AG10803 (cell line): ENCODE results near the gene SELENOV.

Experiments used
- DNase-seq: peaks from one replicate; pipeline ENCODE4 v3.0.0; 2010; ENCODE audit warnings: low read depth
- H3K4me3 ChIP-seq: 2 replicates; pipeline ENCODE4 v1.5.1; 2011; ENCODE audit warnings: mild to moderate bottlenecking, low read length, control low read depth
- TF ChIP-seq, protein P1 (sequence below): conservative IDR thresholded peaks from 2 replicates; pipeline ENCODE4 v1.5.1; 2011; ENCODE audit warnings: mild to moderate bottlenecking, low read length, control low read depth, inconsistent platforms

The SELENOV gene

DNA sequence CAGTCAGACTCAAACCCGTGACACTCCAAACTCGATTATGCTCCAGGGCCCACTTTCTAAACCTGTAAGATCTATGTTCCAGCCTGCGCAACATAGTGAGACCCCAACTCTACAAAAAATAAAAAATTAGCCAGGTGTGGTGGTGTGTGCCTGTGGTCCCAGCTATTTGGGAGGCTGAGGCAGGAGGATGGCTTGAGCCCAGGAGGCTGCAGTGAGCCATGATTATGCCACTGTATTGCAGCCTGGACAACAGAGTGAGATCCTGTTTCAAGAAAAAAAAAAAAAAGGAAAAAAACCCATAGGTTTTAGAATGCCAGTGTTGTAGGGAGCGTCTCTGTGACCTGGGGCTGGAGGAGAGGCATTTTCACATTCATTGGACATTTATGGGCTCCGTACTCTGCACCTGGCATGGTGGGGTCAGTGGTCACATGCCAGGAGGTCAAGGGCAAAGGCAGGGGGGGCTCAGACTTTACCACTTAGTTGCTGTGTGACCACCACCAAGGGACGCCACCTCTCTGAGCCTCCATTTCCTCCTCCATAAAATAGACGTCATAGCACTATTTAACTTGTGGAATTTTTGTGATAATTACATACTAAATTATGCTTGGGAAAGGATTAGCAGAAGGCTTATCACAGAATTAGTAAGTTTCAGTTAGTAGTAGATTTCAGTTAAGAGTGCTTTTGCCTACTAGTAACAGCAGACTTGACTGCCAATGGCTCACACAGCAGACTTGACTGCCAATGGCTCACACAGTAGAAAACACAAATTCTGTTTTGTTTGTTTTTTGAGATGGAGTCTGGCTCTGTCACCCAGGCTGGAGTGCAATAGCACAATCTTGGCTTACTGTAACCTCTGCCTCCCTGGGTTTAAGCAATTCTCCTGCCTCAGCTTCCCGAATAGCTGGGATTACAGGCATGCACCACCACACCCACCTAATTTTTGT lies 5.9 kb downstream of the SELENOV start:
- TF ChIP-seq, protein P1, sequence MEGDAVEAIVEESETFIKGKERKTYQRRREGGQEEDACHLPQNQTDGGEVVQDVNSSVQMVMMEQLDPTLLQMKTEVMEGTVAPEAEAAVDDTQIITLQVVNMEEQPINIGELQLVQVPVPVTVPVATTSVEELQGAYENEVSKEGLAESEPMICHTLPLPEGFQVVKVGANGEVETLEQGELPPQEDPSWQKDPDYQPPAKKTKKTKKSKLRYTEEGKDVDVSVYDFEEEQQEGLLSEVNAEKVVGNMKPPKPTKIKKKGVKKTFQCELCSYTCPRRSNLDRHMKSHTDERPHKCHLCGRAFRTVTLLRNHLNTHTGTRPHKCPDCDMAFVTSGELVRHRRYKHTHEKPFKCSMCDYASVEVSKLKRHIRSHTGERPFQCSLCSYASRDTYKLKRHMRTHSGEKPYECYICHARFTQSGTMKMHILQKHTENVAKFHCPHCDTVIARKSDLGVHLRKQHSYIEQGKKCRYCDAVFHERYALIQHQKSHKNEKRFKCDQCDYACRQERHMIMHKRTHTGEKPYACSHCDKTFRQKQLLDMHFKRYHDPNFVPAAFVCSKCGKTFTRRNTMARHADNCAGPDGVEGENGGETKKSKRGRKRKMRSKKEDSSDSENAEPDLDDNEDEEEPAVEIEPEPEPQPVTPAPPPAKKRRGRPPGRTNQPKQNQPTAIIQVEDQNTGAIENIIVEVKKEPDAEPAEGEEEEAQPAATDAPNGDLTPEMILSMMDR: no peak
- DNase-seq: no peak
- H3K4me3 ChIP-seq: no peak overlapping the region

DNA sequence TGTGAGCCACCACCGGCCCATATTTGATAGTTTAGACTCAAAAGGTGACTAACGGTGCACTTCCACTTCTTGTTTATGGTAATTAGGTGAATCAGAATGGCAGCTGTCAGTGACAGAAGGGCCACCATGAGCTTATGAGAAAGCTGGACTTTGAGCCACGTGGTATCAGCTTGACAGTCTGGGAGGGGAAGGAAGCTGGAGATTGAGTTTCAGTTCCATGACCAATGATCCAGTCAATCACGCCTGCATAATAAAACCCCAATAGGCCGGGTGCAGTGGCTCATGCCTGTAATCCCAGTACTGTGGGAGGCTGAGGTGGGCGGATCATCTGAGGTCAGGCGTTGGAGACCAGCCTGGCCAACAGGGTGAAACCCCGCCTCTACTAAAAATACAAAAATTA lies 9.6 kb downstream of the SELENOV start:
- no peak overlapping the region for H3K4me3 ChIP-seq
- TF ChIP-seq, protein P1: no peak
- DNase-seq: no peak

DNA sequence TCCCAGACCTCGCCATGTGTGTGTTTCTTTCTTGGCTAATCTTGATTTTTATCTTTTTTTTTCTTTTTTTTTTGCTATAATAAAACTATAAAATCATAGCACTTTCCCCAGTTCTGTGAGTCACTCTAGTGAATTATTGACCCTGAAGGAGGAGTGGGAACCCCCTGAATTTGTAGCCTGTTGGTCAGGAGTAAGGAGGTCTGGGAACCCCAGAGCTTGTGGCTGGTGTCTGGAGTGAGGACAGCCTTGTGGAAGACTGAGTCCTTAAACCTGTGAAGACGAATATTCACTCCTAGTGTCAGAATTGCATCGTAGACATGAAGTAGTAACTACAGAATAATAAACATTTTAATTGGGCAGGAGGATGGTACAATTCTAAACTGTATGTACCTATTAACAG lies 10.3 kb downstream of the SELENOV start:
- TF ChIP-seq, protein P1: no peak
- no peak overlapping the region for H3K4me3 ChIP-seq
- no peak for DNase-seq

DNA sequence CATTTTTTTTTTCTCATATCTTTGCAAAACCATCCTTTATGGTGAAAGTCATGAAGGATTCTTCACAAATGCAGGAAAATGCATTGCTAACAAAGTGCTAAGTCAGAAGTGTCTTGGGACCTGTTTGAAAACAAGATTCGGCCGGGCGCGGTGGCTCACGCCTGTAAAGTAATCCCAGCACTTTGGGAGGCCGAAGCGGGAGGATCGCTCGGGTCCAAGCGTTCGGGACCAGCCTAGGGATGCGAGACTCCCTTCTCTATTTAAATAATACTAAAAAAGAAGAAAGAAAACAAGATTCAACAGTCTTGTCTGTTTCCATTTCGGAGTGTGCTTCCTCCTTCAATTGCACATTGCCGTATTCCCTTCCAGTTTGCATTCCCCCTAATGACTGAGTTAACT lies 16.9 kb downstream of the SELENOV start:
- DNase-seq: no peak
- H3K4me3 ChIP-seq: peak overlapping the region; percentile 90
- TF ChIP-seq, protein P1: no peak

DNA sequence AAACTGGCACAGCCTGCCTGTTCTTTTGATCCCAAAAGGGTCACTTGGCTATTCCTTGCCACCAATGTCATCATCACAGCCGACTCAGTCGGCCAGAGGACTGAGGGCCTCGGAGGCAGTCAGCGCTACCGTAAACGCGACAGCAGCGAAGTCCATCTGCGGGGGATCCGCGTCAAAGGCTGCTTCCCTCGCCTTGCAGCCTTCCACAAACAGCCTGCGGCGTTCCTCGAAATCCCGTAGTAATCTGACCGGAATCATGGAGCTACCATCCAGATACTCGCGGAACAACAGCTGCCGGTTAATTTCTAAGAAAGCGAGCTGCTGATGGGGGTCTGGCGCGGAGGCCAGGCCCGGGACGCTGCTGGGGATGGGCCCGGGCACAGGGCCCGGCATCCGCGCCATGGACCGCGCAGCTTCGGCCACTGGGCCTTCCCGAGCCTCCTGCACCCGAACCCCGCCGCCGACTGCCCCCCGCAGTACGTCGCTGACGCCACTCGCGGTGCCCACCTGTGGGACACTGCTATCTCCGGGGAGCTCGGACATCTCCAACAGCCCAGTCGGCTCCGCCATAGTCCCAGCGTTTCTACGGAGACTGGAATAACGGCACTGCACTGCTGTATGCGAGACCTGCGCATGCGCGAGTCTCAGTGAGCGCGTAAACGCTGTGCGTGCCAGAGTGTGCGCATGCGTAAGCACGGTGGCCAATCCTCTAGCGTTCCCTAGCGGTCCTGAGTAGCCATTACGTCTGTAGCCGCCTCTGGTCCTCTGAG lies 17.5 kb downstream of the SELENOV start, which contains the start of gene EID2B:
TSS of gene EID2B (minus strand) at position 620 of the 770 bp plus-strand sequence. CDS start at position 570, 50 bp downstream.
- H3K4me3 ChIP-seq: peak within 1 kb of the TSS; percentile 90
- TF ChIP-seq, protein P1: peak; percentile 97
- peak; percentile 91 for DNase-seq

DNA sequence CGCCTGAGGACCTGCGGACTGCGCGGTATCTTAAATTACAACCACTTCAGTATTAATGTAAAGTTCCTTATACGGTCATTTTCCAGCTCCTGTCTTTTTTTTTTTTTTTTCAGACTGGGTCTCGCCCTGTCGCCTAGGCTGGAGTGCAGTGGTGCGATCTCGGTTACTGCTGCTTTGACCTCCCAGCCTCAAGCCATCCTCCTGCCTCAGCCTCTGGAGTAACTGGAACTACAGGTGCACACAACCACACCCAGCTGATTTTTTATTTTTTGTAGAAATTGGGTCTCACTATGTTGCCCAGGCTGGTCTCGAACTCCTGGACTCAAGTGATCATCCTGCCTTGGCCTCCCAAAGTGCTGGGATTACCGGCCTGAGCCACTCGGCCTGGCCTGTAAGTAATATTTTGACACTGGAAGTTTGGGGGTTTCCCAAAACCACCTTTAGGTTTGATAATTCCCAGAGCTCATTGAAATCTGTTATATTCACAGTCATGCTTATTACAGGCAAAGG lies 18.1 kb downstream of the SELENOV start:
- TF ChIP-seq, protein P1: no peak
- H3K4me3 ChIP-seq: no peak overlapping the region
- DNase-seq: no peak
